Upper lobe of left lung (tissue), 4 donors: ENCODE data around the gene PARP12.

ENCODE experiments used
- CTCF ChIP-seq, 6 experiments: fragments of 450-650 bp in 4 of 6; fragments of 200-600 bp in 2 of 6; sonication (generic) in 2 of 6; IDR thresholded peaks; one replicate each; pipeline ENCODE4 v1.5.1; 2016 to 2019; ENCODE audit warnings: antibody characterized with exemption in 6 of 6
- POLR2AphosphoS5 ChIP-seq, 2 donors: sonication (generic); formaldehyde crosslinking; IDR thresholded peaks; one replicate each; pipeline ENCODE4 v1.5.1; 2017; ENCODE audit warnings: antibody characterized with exemption in 2 of 2

GRCh38 chr7:139976838-139977656 lies 85.7 kb downstream of the PARP12 start:
- TF ChIP-seq POLR2AphosphoS5 (IDR thresholded peaks at IDR 0.05) (no peak), CTCF (IDR thresholded peaks at IDR 0.05) (no peak)
